ENCODE data around the gene RANBP17.

Gene RANBP17

DNA sequence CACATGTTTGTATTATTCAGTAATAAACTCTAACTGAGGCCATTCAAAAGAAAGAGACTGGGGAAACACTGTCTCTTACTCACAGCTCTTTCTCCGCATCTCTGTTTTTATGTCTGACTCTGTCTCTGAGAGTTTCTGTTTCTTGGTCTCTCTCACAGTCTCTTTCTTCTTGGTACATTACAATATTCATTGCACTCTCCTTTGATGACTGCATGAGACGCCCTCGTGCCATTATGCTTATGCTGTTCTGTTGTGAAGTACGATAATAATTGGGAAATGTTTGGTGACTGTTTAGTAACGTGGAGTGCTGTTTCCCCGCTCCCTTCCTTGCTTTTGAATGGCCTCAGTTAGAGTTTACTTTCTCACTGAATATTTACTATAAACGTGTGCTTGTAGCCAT lies 421.9 kb downstream of the RANBP17 start:
- Histone ChIP-seq H3K4me2 (ENCODE audit: low read length) (no peak overlapping the region), H3K79me2 (ENCODE audit: control insufficient read depth, low read length) (no peaks in the 10 kb centered on the region), H3K9me3 (ENCODE audit: control insufficient read depth, insufficient read depth, low read length) (no peaks in the 10 kb centered on the region), H3K27me3 (ENCODE audit: control insufficient read depth, low read length) (peaks cover 9% of the 10 kb centered on the region), H3K9me2 (replicated peaks; ENCODE audit: control insufficient read depth, low read length) (no peaks in the 10 kb centered on the region), H3K36me3 (ENCODE audit: control insufficient read depth, low read length) (no peaks in the 10 kb centered on the region), H3K4me3 (ENCODE audit: low read length) (no peak overlapping the region), H3K27ac (ENCODE audit: low read depth, low read length) (no peak overlapping the region), H3K4me1 (ENCODE audit: control insufficient read depth, low read length) (no peaks in the 10 kb centered on the region), H3F3A (ENCODE audit: control insufficient read depth, insufficient read depth) (no peaks in the 10 kb centered on the region), H4K20me1 (ENCODE audit: control insufficient read depth, insufficient read depth, low read depth, low read length) (no peaks in the 10 kb centered on the region)
- TF ChIP-seq CTCF (IDR thresholded peaks at IDR 0.05; ENCODE audit: low read depth, low read length, poor library complexity, severe bottlenecking) = no peak
- no peak for TF ChIP-seq EZH2phosphoT487 (IDR thresholded peaks at IDR 0.05; ENCODE audit: borderline replicate concordance, low read length)

GRCh38 chr5:171285465-171285864 lies 423.6 kb downstream of the RANBP17 start:
- H3K36me3 ChIP-seq (ENCODE audit: control insufficient read depth, low read length) = no peaks in the 10 kb centered on the region
- H3K79me2 ChIP-seq (ENCODE audit: control insufficient read depth, low read length) = no peaks in the 10 kb centered on the region
- TF ChIP-seq CTCF (IDR thresholded peaks at IDR 0.05; ENCODE audit: low read depth, low read length, poor library complexity, severe bottlenecking) = no peak
- TF ChIP-seq EZH2phosphoT487 (IDR thresholded peaks at IDR 0.05; ENCODE audit: borderline replicate concordance, low read length) = no peak
- H4K20me1 ChIP-seq (ENCODE audit: control insufficient read depth, insufficient read depth, low read depth, low read length) = no peaks in the 10 kb centered on the region
- no peak overlapping the region for H3K4me3 ChIP-seq (ENCODE audit: low read length)
- H3K27me3 ChIP-seq (ENCODE audit: control insufficient read depth, low read length) = peaks cover 9% of the 10 kb centered on the region
- no peaks in the 10 kb centered on the region for H3K9me2 ChIP-seq (replicated peaks; ENCODE audit: control insufficient read depth, low read length)
- H3K9me3 ChIP-seq (ENCODE audit: control insufficient read depth, insufficient read depth, low read length) = no peaks in the 10 kb centered on the region
- H3F3A ChIP-seq (ENCODE audit: control insufficient read depth, insufficient read depth) = no peaks in the 10 kb centered on the region
- H3K4me1 ChIP-seq (ENCODE audit: control insufficient read depth, low read length) = no peaks in the 10 kb centered on the region
- no peak overlapping the region for H3K27ac ChIP-seq (ENCODE audit: low read depth, low read length)
- no peak overlapping the region for H3K4me2 ChIP-seq (ENCODE audit: low read length)

- H3F3A ChIP-seq (ENCODE audit: control insufficient read depth, insufficient read depth) = no peaks in the 10 kb centered on the region
- no peaks in the 10 kb centered on the region for H3K9me2 ChIP-seq (replicated peaks; ENCODE audit: control insufficient read depth, low read length)
- H3K4me1 ChIP-seq (ENCODE audit: control insufficient read depth, low read length) = no peaks in the 10 kb centered on the region
- no peak overlapping the region for H3K4me2 ChIP-seq (ENCODE audit: low read length)
- no peaks in the 10 kb centered on the region for H3K9me3 ChIP-seq (ENCODE audit: control insufficient read depth, insufficient read depth, low read length)
- TF ChIP-seq CTCF (IDR thresholded peaks at IDR 0.05; ENCODE audit: low read depth, low read length, poor library complexity, severe bottlenecking) (no peak), EZH2phosphoT487 (IDR thresholded peaks at IDR 0.05; ENCODE audit: borderline replicate concordance, low read length) (no peak)
- peaks cover 9% of the 10 kb centered on the region for H3K27me3 ChIP-seq (ENCODE audit: control insufficient read depth, low read length)
- no peak overlapping the region for H3K27ac ChIP-seq (ENCODE audit: low read depth, low read length)
- no peaks in the 10 kb centered on the region for H3K79me2 ChIP-seq (ENCODE audit: control insufficient read depth, low read length)
- H3K36me3 ChIP-seq (ENCODE audit: control insufficient read depth, low read length) = no peaks in the 10 kb centered on the region
- no peak overlapping the region for H3K4me3 ChIP-seq (ENCODE audit: low read length)
- no peaks in the 10 kb centered on the region for H4K20me1 ChIP-seq (ENCODE audit: control insufficient read depth, insufficient read depth, low read depth, low read length)
Observed at GRCh38 chr5:171288066-171288465, 426.2 kb downstream of the RANBP17 start.

DNA sequence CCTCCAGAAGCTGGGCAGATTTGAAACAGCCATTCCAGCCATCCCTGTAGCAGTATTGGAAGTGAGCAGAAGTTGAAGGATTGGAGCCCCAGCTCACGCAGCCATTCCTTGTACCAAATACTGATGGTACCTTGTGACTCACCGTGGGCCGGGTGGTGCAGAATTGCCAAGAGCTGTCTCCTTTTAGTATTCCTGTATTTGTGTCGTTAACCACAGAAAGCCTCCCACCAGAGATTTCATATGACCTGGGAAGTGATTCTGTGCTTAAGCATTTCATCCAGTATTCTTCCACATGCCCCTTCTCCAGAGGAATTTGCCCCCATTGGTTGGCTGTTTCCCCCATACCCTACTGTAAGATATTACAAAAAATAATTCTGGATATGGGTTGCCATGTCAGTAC lies 429.6 kb downstream of the RANBP17 start:
- 0 out of 2 replicates have a peak, but pooled peaks cover 3% of the 10 kb centered on the region for H3K27me3 ChIP-seq (ENCODE audit: control insufficient read depth, low read length)
- H3K4me3 ChIP-seq (ENCODE audit: low read length) = no peak overlapping the region
- H3K27ac ChIP-seq (ENCODE audit: low read depth, low read length) = no peak overlapping the region
- no peak overlapping the region for H3K4me2 ChIP-seq (ENCODE audit: low read length)
- H3F3A ChIP-seq (ENCODE audit: control insufficient read depth, insufficient read depth) = no peaks in the 10 kb centered on the region
- no peak for TF ChIP-seq CTCF (IDR thresholded peaks at IDR 0.05; ENCODE audit: low read depth, low read length, poor library complexity, severe bottlenecking)
- no peak for TF ChIP-seq EZH2phosphoT487 (IDR thresholded peaks at IDR 0.05; ENCODE audit: borderline replicate concordance, low read length)
- no peaks in the 10 kb centered on the region for H3K9me3 ChIP-seq (ENCODE audit: control insufficient read depth, insufficient read depth, low read length)
- no peaks in the 10 kb centered on the region for H3K36me3 ChIP-seq (ENCODE audit: control insufficient read depth, low read length)
- no peaks in the 10 kb centered on the region for H3K9me2 ChIP-seq (replicated peaks; ENCODE audit: control insufficient read depth, low read length)
- no peaks in the 10 kb centered on the region for H3K4me1 ChIP-seq (ENCODE audit: control insufficient read depth, low read length)
- H4K20me1 ChIP-seq (ENCODE audit: control insufficient read depth, insufficient read depth, low read depth, low read length) = no peaks in the 10 kb centered on the region
- H3K79me2 ChIP-seq (ENCODE audit: control insufficient read depth, low read length) = no peaks in the 10 kb centered on the region

Measured in DOHH2 (cell line).